Measurements from ENCODE around the gene FBXL19. TPM values are rescaled to one million over a fixed set of nuclear protein-coding genes. Genes with fewer than 3 reads are reported as not detected.
A peak's percentile ranks its signal among the peaks of the same experiment; 100 is the strongest.

The FBXL19 gene
- total RNA-seq, 2 experiments from 2014 or later, result 21.7 to 22.4 TPM

DNA sequence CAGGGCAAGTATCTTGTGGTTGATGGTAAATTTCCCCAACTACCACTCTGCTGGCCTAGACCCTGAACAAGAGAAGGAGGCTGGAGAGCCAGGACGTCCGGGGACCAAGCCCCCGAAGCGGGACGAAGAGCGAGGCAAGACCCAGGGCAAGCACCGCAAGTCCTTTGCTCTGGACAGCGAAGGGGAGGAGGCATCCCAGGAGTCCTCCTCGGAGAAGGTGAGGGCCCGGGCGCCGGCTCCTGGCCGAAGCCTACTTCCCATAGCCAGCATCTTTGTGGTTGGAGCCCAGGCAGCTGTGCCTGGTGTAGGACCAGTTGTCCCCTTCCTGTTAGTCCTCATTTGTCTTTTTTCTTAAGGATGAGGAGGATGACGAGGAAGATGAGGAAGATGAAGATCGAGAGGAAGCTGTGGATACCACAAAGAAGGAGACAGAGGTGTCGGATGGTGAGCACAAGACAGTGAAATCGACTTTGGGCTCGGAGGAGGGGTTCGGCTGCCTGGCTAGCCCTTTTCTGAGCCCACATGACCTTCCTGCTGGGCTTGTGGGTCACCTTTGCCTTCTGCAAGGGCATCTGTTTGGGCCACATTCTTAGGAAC lies 46.0 kb downstream of the FBXL19 start:
- no peak overlapping the region for H3K27ac Mint-ChIP-seq
- ChIA-PET POLR2A (no interaction called here), CTCF (interaction anchor here (0.5 to 1.1 kb wide), 3 partner anchors 12 to 398 kb away, joined by 3 to 5 read pairs (median 3); no protein-coding TSS in a partner anchor)
- H3K36me3 Mint-ChIP-seq (ENCODE audit: low read depth), result peaks cover 68% of the 10 kb centered on the region
- H3K27me3 Mint-ChIP-seq, result no peaks in the 10 kb centered on the region
- H3K9me3 Mint-ChIP-seq, result no peaks in the 10 kb centered on the region
- no peaks in the 10 kb centered on the region for H3K4me1 Mint-ChIP-seq
- no peak for DNase-seq
- H3K4me3 Mint-ChIP-seq, result no peak overlapping the region

DNA sequence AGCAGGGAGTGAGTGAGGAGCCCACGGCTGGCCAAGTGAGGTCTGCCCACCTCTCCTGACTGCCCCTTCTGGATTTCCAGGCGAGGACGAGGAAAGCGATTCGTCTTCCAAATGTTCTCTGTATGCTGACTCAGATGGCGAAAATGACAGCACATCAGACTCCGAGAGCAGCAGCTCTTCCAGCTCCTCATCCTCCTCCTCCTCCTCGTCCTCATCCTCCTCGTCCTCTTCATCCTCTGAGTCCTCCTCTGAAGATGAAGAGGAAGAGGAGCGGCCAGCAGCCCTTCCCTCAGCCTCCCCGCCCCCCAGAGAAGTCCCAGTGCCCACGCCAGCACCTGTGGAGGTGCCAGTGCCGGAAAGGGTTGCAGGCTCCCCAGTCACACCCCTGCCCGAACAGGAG lies 47.9 kb downstream of the FBXL19 start:
- DNase-seq, result no peak
- ChIA-PET POLR2A (no interaction called here), CTCF (interaction anchor here (1.7 to 2.9 kb wide), 2 partner anchors 12 to 13 kb away, joined by 4 to 7 read pairs; partner anchors contain the start of gene HSD3B7)
- Mint-ChIP-seq H3K27ac (no peak overlapping the region), H3K4me3 (no peak overlapping the region), H3K4me1 (no peaks in the 10 kb centered on the region), H3K27me3 (no peaks in the 10 kb centered on the region), H3K9me3 (no peaks in the 10 kb centered on the region), H3K36me3 (ENCODE audit: low read depth) (peaks cover 61% of the 10 kb centered on the region)

DNA sequence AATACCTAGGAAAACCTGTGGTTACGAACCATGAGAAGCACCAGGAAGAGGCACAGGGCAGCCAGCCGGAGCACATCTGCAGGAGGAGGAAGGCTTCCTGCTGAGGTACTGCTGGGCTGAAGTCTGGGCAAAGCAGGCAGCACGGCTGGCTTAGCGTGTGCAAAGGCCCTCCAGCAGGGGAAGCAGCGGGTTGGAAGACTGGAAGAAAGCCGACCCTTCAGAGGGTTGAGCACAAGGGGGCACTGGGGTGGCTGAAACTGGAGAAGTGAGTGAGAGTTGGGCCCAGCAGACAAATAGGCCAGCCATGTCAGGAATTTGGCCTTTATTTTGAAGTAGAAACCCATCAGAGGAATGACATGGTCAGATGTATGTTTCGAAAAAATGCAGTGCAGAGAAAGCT lies 49.5 kb downstream of the FBXL19 start:
- Mint-ChIP-seq H3K4me1 (no peaks in the 10 kb centered on the region), H3K27ac (no peak overlapping the region), H3K36me3 (ENCODE audit: low read depth) (peaks cover 56% of the 10 kb centered on the region), H3K27me3 (no peaks in the 10 kb centered on the region), H3K9me3 (no peaks in the 10 kb centered on the region), H3K4me3 (no peak overlapping the region)
- no peak for DNase-seq
- ChIA-PET CTCF (interaction anchor here (0.7 to 2.9 kb wide), 4 partner anchors 10 to 170 kb away, joined by 3 to 7 read pairs (median 4); no protein-coding TSS in a partner anchor), POLR2A (no interaction called here)

DNA sequence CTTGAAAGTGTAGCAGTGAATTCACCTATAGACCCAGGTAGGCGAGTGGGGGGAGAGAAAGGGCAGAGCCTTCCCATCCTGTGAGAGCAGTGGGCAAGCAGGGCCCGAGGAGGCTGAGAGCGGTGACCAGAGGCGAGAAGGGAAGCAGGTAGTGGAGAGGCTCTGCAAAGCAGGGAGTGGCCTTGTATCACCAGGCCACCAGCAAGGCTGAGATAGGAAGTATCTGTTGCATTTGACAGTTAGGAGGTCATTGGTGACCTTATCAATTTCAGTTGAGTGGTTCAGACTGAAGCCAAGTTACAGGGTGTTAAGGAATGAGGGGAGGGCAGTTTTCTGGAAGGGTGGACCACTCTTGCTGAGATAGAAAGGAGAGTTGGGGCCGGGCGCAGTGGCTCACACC lies 51.0 kb downstream of the FBXL19 start:
- Mint-ChIP-seq H3K4me1 (no peaks in the 10 kb centered on the region), H3K4me3 (no peak overlapping the region), H3K27me3 (no peaks in the 10 kb centered on the region), H3K27ac (no peak overlapping the region), H3K9me3 (no peaks in the 10 kb centered on the region), H3K36me3 (ENCODE audit: low read depth) (peaks cover 57% of the 10 kb centered on the region)
- DNase-seq, result no peak
- ChIA-PET POLR2A (no interaction called here), CTCF (no interaction called here)

DNA sequence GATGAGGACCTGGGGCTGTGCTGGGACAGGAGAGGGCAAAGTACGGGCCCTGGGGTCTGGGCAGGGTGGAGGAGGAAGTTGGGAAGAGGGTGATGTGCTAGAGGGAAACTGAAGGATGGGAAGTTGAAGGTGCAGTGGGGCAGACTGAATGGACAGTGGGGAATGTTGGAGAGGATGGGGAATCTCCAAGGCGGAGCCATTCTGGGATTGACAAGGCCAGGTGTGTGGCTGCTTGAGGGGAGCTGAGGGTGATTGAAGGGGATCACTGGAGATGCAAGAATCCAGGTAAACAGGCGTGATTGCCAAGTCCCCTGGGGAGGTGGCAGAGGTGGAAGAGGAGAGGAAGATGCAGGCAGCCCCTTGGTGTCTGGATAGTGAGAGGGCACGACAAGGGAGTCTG lies 53.1 kb downstream of the FBXL19 start:
- CTCF ChIA-PET, result interaction anchor here (1.1 to 2.6 kb wide), 2 partner anchors 8 to 73 kb away, joined by 3 to 7 read pairs; partner anchors contain the start of gene HSD3B7
- POLR2A ChIA-PET, result no interaction called here
- no peaks in the 10 kb centered on the region for H3K9me3 Mint-ChIP-seq
- no peaks in the 10 kb centered on the region for H3K4me1 Mint-ChIP-seq
- H3K4me3 Mint-ChIP-seq, result no peak overlapping the region
- peaks cover 57% of the 10 kb centered on the region for H3K36me3 Mint-ChIP-seq (ENCODE audit: low read depth)
- no peaks in the 10 kb centered on the region for H3K27me3 Mint-ChIP-seq
- no peak overlapping the region for H3K27ac Mint-ChIP-seq
- no peak for DNase-seq

DNA sequence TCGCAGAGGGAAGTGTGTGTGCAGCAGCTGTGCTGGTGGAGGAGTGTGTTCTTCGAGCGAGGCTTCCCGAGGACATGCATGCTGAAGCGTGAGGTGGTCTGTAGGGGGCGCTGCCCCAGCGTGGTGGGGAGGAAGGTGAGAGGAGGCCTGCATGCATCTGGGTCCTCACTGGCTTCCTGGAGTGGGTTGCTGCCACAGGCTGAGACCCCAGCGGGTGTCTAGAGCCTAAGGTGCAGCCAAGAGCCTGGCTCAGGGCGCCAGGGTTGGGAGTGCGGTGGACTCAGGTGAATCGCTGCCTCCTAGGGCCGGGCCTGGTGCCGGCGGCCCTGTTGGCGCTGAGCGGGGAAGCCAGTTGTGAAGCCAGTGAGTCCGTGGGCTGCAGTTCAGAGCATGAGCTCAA lies 54.1 kb downstream of the FBXL19 start:
- no peaks in the 10 kb centered on the region for H3K27me3 Mint-ChIP-seq
- H3K27ac Mint-ChIP-seq, result peak overlapping the region; percentile 4
- POLR2A ChIA-PET, result no interaction called here
- peaks cover 48% of the 10 kb centered on the region for H3K36me3 Mint-ChIP-seq (ENCODE audit: low read depth)
- no peaks in the 10 kb centered on the region for H3K4me1 Mint-ChIP-seq
- DNase-seq, result peak; percentile 21
- H3K4me3 Mint-ChIP-seq, result no peak overlapping the region
- CTCF ChIA-PET, result interaction anchor here (0.7 to 1.4 kb wide), 2 partner anchors 9 to 28 kb away, joined by 4 to 5 read pairs; no protein-coding TSS in a partner anchor
- no peaks in the 10 kb centered on the region for H3K9me3 Mint-ChIP-seq

DNA sequence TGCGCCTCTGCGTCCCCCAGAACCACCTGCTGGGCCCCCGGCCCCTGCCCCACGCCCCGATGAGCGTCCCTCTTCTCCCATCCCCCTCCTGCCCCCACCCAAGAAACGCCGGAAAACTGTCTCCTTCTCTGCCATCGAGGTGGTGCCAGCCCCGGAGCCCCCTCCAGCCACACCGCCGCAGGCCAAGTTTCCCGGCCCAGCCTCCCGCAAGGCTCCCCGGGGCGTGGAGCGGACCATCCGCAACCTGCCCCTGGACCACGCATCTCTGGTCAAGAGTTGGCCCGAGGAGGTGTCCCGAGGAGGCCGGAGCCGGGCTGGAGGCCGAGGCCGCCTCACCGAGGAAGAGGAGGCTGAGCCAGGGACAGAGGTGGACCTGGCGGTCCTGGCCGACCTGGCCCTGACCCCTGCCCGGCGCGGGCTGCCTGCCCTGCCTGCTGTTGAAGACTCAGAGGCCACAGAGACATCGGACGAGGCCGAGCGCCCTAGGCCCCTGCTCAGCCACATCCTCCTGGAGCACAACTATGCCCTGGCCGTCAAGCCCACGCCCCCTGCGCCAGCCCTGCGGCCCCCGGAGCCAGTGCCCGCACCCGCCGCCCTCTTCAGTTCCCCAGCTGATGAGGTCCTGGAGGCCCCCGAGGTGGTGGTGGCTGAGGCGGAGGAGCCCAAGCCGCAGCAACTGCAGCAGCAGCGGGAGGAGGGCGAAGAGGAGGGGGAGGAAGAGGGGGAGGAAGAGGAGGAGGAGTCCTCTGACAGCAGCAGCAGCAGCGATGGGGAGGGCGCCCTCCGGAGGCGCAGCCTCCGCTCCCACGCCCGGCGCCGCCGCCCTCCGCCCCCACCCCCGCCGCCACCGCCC lies 56.0 kb downstream of the FBXL19 start:
- peaks cover under 1% of the 10 kb centered on the region for H3K4me1 Mint-ChIP-seq
- no peaks in the 10 kb centered on the region for H3K27me3 Mint-ChIP-seq
- no peak overlapping the region for H3K27ac Mint-ChIP-seq
- ChIA-PET POLR2A (no interaction called here), CTCF (no interaction called here)
- DNase-seq, result no peak
- H3K4me3 Mint-ChIP-seq, result no peak overlapping the region
- H3K9me3 Mint-ChIP-seq, result no peaks in the 10 kb centered on the region
- peaks cover 33% of the 10 kb centered on the region for H3K36me3 Mint-ChIP-seq (ENCODE audit: low read depth)

DNA sequence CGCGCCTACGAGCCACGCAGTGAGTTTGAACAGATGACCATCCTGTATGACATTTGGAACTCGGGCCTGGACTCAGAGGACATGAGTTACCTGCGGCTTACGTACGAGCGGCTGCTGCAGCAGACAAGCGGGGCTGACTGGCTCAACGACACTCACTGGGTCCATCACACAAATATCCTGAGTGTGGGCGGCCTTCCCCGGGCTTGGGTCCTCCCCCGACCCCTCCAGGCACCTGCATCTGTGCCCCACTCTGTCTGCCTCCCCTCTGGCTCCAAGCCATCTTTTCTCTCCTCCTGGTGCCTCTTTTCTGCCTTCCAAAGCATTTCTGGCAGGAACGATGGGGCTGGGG lies 56.6 kb downstream of the FBXL19 start:
- ChIA-PET CTCF (no interaction called here), POLR2A (no interaction called here)
- H3K27me3 Mint-ChIP-seq, result no peaks in the 10 kb centered on the region
- H3K9me3 Mint-ChIP-seq, result no peaks in the 10 kb centered on the region
- no peak overlapping the region for H3K4me3 Mint-ChIP-seq
- no peak overlapping the region for H3K27ac Mint-ChIP-seq
- peaks cover 6% of the 10 kb centered on the region for H3K4me1 Mint-ChIP-seq
- peaks cover 30% of the 10 kb centered on the region for H3K36me3 Mint-ChIP-seq (ENCODE audit: low read depth)
- DNase-seq, result no peak

DNA sequence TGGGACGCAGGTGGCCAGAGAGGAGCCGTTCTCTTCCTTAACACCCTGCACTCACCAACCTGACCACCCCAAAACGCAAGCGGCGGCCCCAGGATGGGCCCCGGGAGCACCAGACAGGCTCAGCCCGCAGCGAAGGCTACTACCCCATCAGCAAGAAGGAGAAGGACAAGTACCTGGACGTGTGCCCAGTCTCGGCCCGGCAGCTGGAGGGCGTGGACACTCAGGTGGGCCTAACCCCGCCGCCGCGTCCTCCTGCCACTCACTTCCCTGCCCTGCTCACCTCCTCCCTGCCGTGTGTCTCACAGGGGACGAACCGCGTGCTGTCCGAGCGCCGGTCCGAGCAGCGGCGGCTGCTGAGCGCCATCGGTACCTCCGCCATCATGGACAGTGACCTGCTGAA lies 57.1 kb downstream of the FBXL19 start:
- no peak overlapping the region for H3K27ac Mint-ChIP-seq
- H3K9me3 Mint-ChIP-seq, result no peaks in the 10 kb centered on the region
- H3K36me3 Mint-ChIP-seq (ENCODE audit: low read depth), result peaks cover 30% of the 10 kb centered on the region
- no peak overlapping the region for H3K4me3 Mint-ChIP-seq
- CTCF ChIA-PET, result interaction anchor here (1.3 kb wide), 1 partner anchor 14 kb away, joined by 3 read pairs; no protein-coding TSS in a partner anchor
- H3K27me3 Mint-ChIP-seq, result no peaks in the 10 kb centered on the region
- POLR2A ChIA-PET, result no interaction called here
- DNase-seq, result no peak
- peaks cover 6% of the 10 kb centered on the region for H3K4me1 Mint-ChIP-seq

DNA sequence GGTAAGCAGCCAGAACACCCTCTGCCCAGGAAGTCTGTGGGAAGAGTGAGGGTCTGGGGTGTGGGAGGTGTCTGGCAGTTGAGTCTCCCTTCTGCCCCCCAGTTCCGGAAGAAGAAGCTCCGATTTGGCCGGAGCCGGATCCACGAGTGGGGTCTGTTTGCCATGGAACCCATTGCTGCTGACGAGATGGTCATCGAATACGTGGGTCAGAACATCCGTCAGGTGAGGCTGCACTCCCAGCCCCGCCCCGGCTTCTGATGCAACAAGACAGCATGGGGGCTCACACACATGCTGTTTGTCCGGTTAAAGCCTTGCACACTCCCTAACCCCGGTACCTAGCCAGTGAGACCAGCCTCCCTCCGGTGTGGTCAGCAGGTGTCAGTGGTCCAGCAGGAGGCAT lies 57.6 kb downstream of the FBXL19 start:
- H3K27ac Mint-ChIP-seq, result no peak overlapping the region
- H3K4me3 Mint-ChIP-seq, result no peak overlapping the region
- no peaks in the 10 kb centered on the region for H3K27me3 Mint-ChIP-seq
- H3K36me3 Mint-ChIP-seq (ENCODE audit: low read depth), result peaks cover 27% of the 10 kb centered on the region
- CTCF ChIA-PET, result interaction anchor here (1.2 to 1.6 kb wide), 3 partner anchors 12 to 161 kb away, joined by 3 to 5 read pairs (median 3); no protein-coding TSS in a partner anchor
- DNase-seq, result no peak
- POLR2A ChIA-PET, result no interaction called here
- peaks cover 6% of the 10 kb centered on the region for H3K4me1 Mint-ChIP-seq
- H3K9me3 Mint-ChIP-seq, result no peaks in the 10 kb centered on the region

DNA sequence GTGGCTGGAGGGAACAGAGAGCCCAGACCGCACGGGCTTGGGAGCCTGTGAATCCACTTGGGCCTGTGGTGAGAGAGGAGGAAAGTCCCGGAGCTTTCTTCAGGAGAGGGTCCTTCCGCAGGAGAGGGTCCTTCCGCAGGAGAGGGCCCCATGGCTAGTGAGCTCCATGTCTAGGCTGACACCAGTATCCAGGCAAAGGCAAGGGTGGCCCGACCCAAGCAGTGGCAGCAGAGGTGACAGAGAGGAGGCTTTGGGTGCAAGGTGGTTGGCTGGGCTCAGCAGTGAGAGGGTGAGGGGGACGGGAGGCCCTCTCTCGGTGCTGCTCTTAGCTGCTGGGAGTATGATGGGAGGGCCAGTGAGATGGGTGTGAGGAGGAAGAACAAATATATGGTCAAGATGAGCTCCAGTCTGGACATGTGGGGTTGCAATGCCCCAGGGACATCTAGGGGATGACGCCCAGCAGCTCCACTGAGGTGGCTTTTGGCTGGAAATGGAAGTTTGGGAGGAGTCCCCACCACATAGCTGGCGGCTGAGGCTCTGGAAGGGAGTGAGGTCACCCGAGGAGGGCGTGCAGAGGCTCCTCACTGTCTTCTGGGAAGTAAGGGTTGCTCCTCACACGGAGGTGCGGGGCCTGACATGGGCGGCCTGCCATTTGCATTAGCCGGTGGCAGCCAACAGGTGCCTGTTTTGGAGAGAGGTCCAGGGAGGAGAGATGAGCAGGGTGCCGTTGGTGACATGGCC lies 59.3 kb downstream of the FBXL19 start:
- no peak for DNase-seq
- Mint-ChIP-seq H3K27me3 (no peaks in the 10 kb centered on the region), H3K4me1 (peaks cover 9% of the 10 kb centered on the region), H3K9me3 (no peaks in the 10 kb centered on the region), H3K36me3 (ENCODE audit: low read depth) (peaks cover 19% of the 10 kb centered on the region), H3K4me3 (no peak overlapping the region), H3K27ac (no peak overlapping the region)
- POLR2A ChIA-PET, result no interaction called here
- CTCF ChIA-PET, result interaction anchor here (1.1 to 4.4 kb wide), 5 partner anchors 10 to 160 kb away, joined by 3 to 23 read pairs (median 5); no protein-coding TSS in a partner anchor

DNA sequence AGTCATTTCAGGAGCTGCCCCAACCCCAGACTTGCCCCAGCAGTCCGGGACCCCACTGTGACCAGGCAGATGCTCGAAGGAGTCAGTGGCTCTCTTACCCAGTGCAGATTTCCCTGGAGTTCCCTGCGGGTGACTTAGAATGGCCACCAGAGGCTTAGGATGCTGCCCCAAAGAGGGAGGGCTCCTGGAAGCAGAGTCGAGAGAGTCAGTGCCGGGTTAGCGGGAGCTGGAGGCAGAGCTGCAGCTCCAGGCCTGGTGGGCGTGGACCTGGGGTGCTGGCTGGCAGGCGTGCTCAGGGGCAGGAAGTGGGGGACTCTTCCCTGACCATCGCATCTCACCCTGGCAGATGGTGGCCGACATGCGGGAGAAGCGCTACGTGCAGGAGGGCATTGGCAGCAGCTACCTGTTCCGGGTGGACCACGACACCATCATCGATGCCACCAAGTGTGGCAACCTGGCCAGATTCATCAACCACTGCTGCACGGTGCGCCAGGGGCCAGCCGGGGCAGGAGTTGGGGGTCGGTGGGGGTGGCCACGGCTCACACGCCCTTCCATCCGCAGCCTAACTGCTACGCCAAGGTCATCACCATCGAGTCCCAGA lies 60.0 kb downstream of the FBXL19 start:
- ChIA-PET POLR2A (no interaction called here), CTCF (interaction anchor here (1.6 to 4.4 kb wide), 5 partner anchors 11 to 161 kb away, joined by 4 to 23 read pairs (median 7); no protein-coding TSS in a partner anchor)
- H3K27me3 Mint-ChIP-seq, result no peaks in the 10 kb centered on the region

More for the DNA sequence above, 60.0 kb downstream of the FBXL19 start:
- peaks cover 19% of the 10 kb centered on the region for H3K36me3 Mint-ChIP-seq (ENCODE audit: low read depth)
- DNase-seq, result no peak
- no peak overlapping the region for H3K4me3 Mint-ChIP-seq
- H3K4me1 Mint-ChIP-seq, result peaks cover 9% of the 10 kb centered on the region
- no peaks in the 10 kb centered on the region for H3K9me3 Mint-ChIP-seq
- no peak overlapping the region for H3K27ac Mint-ChIP-seq

Measured in activated CD4-positive, alpha-beta T cell treated with anti-CD3 and anti-CD28 coated beads, Interleukin-2, amount 10 ng/mL, durations not matched to agents 7 days and 5 days (primary cell).